ENCODE data around the gene DHX35. TPM values are rescaled to one million over a fixed set of nuclear protein-coding genes. Genes with fewer than 3 reads are reported as not detected.

The DHX35 gene
- total RNA-seq, 1 experiment from 2014 or later = 11.2 TPM

DNA sequence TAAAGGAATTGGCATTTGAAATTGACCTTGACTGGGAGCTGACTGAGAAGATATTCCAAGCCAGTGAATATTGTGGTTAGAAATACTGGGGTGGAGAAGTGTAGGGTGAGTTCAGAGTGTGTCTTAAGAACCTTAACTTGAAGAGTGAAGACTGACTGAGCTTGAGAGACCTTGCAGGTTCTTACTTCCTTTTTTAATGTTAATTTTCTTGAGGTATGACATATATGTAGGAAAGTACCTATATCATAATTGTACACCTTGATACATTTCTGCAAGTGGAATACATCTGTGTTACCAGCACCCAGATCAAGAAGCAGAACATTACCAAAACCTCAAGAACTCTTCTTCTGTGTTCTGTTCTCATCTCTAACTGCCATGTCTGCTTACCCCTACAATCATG, 11.0 kb downstream of the DHX35 start:
- no peak for ATAC-seq
- no peaks in the 10 kb centered on the region for H3K9me3 ChIP-seq (ENCODE audit: control insufficient read depth in 1 of 2, insufficient read depth in 1 of 2, low read depth in 1 of 2, low read length in 2 of 2)
- H3K9me2 ChIP-seq (ENCODE audit: insufficient read depth) = no peaks in the 10 kb centered on the region
- H3K9ac ChIP-seq (ENCODE audit: low read length) = no peak overlapping the region
- no peaks in the 10 kb centered on the region for H3K27me3 ChIP-seq (ENCODE audit: insufficient read depth, low read length)
- no TSS peak for BruUV-seq (replicated peaks)
- no peak overlapping the region for H3K27ac ChIP-seq (ENCODE audit: low read depth, low read length)
- H3K4me1 ChIP-seq (ENCODE audit: control insufficient read depth in 1 of 2, insufficient read depth in 2 of 2, low read length in 2 of 2) = no peaks in the 10 kb centered on the region
- CTCF ChIA-PET = no interaction called here
- TF ChIP-seq CTCF (IDR thresholded peaks at IDR 0.05 in 2 of 3, conservative IDR thresholded peaks at IDR 0.05 in 1 of 3; ENCODE audit: borderline replicate concordance in 1 of 3, insufficient read depth in 1 of 3, low read depth in 2 of 3, low read length in 2 of 3) (no peak), REST (IDR thresholded peaks at IDR 0.05; ENCODE audit: low read depth) (no peak), ELF1 (IDR thresholded peaks at IDR 0.05; ENCODE audit: borderline replicate concordance, low read depth) (no peak), ATF3 (IDR thresholded peaks at IDR 0.05) (no peak), FOSL1 (IDR thresholded peaks at IDR 0.05; ENCODE audit: low read depth) (no peak), SP1 (IDR thresholded peaks at IDR 0.05; ENCODE audit: low read depth) (no peak)
- TF ChIP-seq, protein P1, sequence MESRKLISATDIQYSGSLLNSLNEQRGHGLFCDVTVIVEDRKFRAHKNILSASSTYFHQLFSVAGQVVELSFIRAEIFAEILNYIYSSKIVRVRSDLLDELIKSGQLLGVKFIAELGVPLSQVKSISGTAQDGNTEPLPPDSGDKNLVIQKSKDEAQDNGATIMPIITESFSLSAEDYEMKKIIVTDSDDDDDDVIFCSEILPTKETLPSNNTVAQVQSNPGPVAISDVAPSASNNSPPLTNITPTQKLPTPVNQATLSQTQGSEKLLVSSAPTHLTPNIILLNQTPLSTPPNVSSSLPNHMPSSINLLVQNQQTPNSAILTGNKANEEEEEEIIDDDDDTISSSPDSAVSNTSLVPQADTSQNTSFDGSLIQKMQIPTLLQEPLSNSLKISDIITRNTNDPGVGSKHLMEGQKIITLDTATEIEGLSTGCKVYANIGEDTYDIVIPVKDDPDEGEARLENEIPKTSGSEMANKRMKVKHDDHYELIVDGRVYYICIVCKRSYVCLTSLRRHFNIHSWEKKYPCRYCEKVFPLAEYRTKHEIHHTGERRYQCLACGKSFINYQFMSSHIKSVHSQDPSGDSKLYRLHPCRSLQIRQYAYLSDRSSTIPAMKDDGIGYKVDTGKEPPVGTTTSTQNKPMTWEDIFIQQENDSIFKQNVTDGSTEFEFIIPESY (IDR thresholded peaks at IDR 0.05; ENCODE audit: extremely low read depth, insufficient replicate concordance, low read length) = no peak
- H3K36me3 ChIP-seq (ENCODE audit: control insufficient read depth in 1 of 2, insufficient read depth in 2 of 2, low read length in 2 of 2) = peaks cover 7 to 21% of the 10 kb centered on the region in 2 experiments; a peak in 2 of 4 replicates
- intact Hi-C loops (cut with micrococcal nuclease) = no loop called here
- RAD21 ChIA-PET (ENCODE audit: low non-redundant PET in 1 of 2, low total read pairs in 2 of 2, uncharacterized antibody in 2 of 2, unreplicated experiment in 2 of 2) = no interaction called here
- peaks cover 4% of the 10 kb centered on the region; the same call in 1 of the 2 replicates for H4K20me1 ChIP-seq (ENCODE audit: insufficient read depth)
- no peak overlapping the region for H2AFZ ChIP-seq (ENCODE audit: low read depth, low read length, poor library complexity, severe bottlenecking)
- no peak for DNase-seq (ENCODE audit: low read depth, low spot score)
- peaks cover 41% of the 10 kb centered on the region for H3K79me2 ChIP-seq (ENCODE audit: insufficient read depth, low read length)
- POLR2A ChIA-PET = interaction anchor here (0.9 kb wide), 1 partner anchor 11 kb away, joined by 3 read pairs; no protein-coding TSS in a partner anchor
- H3K4me3 ChIP-seq (replicated peaks in 1 of 2; ENCODE audit: low read depth in 1 of 2, low read length in 2 of 2) = no peak overlapping the region
- H3K4me2 ChIP-seq (ENCODE audit: low read length) = no peak overlapping the region

Data from HCT116 (cell line).